Measurements from ENCODE around the gene TNFAIP8L3. TPM values are rescaled to one million over a fixed set of nuclear protein-coding genes. Genes with fewer than 3 reads are reported as not detected.
"Not testable (repeated sequence)": the region's sequence is repeated elsewhere in the genome, so short reads cannot be mapped to it uniquely, and the experiment has no call there.

Gene TNFAIP8L3
- total RNA-seq, 1 experiment from 2014 or later = 0.20 TPM

GRCh38 chr15:51129535-51130188 is 35.0 kb upstream of the TNFAIP8L3 start:
- Histone ChIP-seq H3K79me2 (ENCODE audit: low read depth) (no peaks in the 10 kb centered on the region), H3K27me3 (ENCODE audit: insufficient read depth, low read depth) (no peaks in the 10 kb centered on the region), H3K27ac (no peak overlapping the region), H4K20me1 (ENCODE audit: insufficient read depth) (no peaks in the 10 kb centered on the region), H3K4me1 (replicated peaks; ENCODE audit: insufficient read depth) (no peaks in the 10 kb centered on the region), H3K36me3 (ENCODE audit: low read depth) (no peaks in the 10 kb centered on the region), H3K9me3 (ENCODE audit: insufficient read depth, low read depth) (no peaks in the 10 kb centered on the region), H3F3A (ENCODE audit: insufficient read depth, low read depth) (no peaks in the 10 kb centered on the region), H2AFZ (no peak overlapping the region), H3K9me2 (ENCODE audit: insufficient read depth) (no peaks in the 10 kb centered on the region), H3K4me3 (no peak overlapping the region), H3K4me2 (no peak overlapping the region)
- ChIA-PET CTCF (no interaction called here), POLR2A (ENCODE audit: unreplicated experiment) (no interaction called here)
- no peak for TF ChIP-seq CTCF (conservative IDR thresholded peaks at IDR 0.05)
- no peak for TF ChIP-seq EZH2 (IDR thresholded peaks at IDR 0.05; ENCODE audit: low read depth)
- BruUV-seq (replicated peaks) = no TSS peak
- no peak for DNase-seq
- intact Hi-C loops (cut with micrococcal nuclease; ENCODE audit: unreplicated experiment) = loop anchor here (5.0 kb wide), 1 partner anchor 63 kb away; no protein-coding TSS in a partner anchor

- H2AFZ ChIP-seq = no peak overlapping the region
- H3F3A ChIP-seq (ENCODE audit: insufficient read depth, low read depth) = no peaks in the 10 kb centered on the region
- no peak overlapping the region for H3K27ac ChIP-seq
- intact Hi-C loops (cut with micrococcal nuclease; ENCODE audit: unreplicated experiment) = no loop called here
- no peaks in the 10 kb centered on the region for H4K20me1 ChIP-seq (ENCODE audit: insufficient read depth)
- no peak overlapping the region for H3K4me2 ChIP-seq
- H3K27me3 ChIP-seq (ENCODE audit: insufficient read depth, low read depth) = no peaks in the 10 kb centered on the region
- H3K4me1 ChIP-seq (replicated peaks; ENCODE audit: insufficient read depth) = no peaks in the 10 kb centered on the region
- CTCF ChIA-PET = no interaction called here
- no TSS peak for BruUV-seq (replicated peaks)
- H3K9me3 ChIP-seq (ENCODE audit: insufficient read depth, low read depth) = no peaks in the 10 kb centered on the region
- no peak for DNase-seq
- no peaks in the 10 kb centered on the region for H3K79me2 ChIP-seq (ENCODE audit: low read depth)
- no peaks in the 10 kb centered on the region for H3K9me2 ChIP-seq (ENCODE audit: insufficient read depth)
- H3K4me3 ChIP-seq = no peak overlapping the region
- H3K36me3 ChIP-seq (ENCODE audit: low read depth) = no peaks in the 10 kb centered on the region
- POLR2A ChIA-PET (ENCODE audit: unreplicated experiment) = no interaction called here
- TF ChIP-seq CTCF (conservative IDR thresholded peaks at IDR 0.05) = no peak
- TF ChIP-seq EZH2 (IDR thresholded peaks at IDR 0.05; ENCODE audit: low read depth) = no peak
Measured at GRCh38 chr15:51128701-51129100, 34.0 kb upstream of the TNFAIP8L3 start.

GRCh38 chr15:51126842-51127241 is 32.1 kb upstream of the TNFAIP8L3 start:
- Histone ChIP-seq H3F3A (ENCODE audit: insufficient read depth, low read depth) (no peaks in the 10 kb centered on the region), H3K9me3 (ENCODE audit: insufficient read depth, low read depth) (no peaks in the 10 kb centered on the region), H3K27me3 (ENCODE audit: insufficient read depth, low read depth) (no peaks in the 10 kb centered on the region), H3K9me2 (ENCODE audit: insufficient read depth) (no peaks in the 10 kb centered on the region), H3K4me1 (replicated peaks; ENCODE audit: insufficient read depth) (no peaks in the 10 kb centered on the region), H3K27ac (no peak overlapping the region), H2AFZ (no peak overlapping the region), H4K20me1 (ENCODE audit: insufficient read depth) (no peaks in the 10 kb centered on the region), H3K79me2 (ENCODE audit: low read depth) (no peaks in the 10 kb centered on the region), H3K36me3 (ENCODE audit: low read depth) (no peaks in the 10 kb centered on the region), H3K4me3 (no peak overlapping the region), H3K4me2 (no peak overlapping the region)
- DNase-seq = no peak
- intact Hi-C loops (cut with micrococcal nuclease; ENCODE audit: unreplicated experiment) = no loop called here
- ChIA-PET POLR2A (ENCODE audit: unreplicated experiment) (no interaction called here), CTCF (no interaction called here)
- TF ChIP-seq CTCF (conservative IDR thresholded peaks at IDR 0.05) = no peak
- TF ChIP-seq EZH2 (IDR thresholded peaks at IDR 0.05; ENCODE audit: low read depth) = no peak
- no TSS peak for BruUV-seq (replicated peaks)

- H2AFZ ChIP-seq; H3K27ac ChIP-seq; H3K36me3 ChIP-seq (ENCODE audit: low read depth); CTCF ChIA-PET; BruUV-seq (replicated peaks); H3K79me2 ChIP-seq (ENCODE audit: low read depth); H3K9me3 ChIP-seq (ENCODE audit: insufficient read depth, low read depth); H3K9me2 ChIP-seq (ENCODE audit: insufficient read depth); H3F3A ChIP-seq (ENCODE audit: insufficient read depth, low read depth); H3K4me2 ChIP-seq; H3K4me1 ChIP-seq (replicated peaks; ENCODE audit: insufficient read depth); H3K27me3 ChIP-seq (ENCODE audit: insufficient read depth, low read depth); H4K20me1 ChIP-seq (ENCODE audit: insufficient read depth); POLR2A ChIA-PET (ENCODE audit: unreplicated experiment); H3K4me3 ChIP-seq; DNase-seq; intact Hi-C loops (cut with micrococcal nuclease; ENCODE audit: unreplicated experiment): not testable (repeated sequence)
Measured at GRCh38 chr15:51123002-51123401, 28.3 kb upstream of the TNFAIP8L3 start.
